ENCODE measurements around the gene ISCA2. TPM values are rescaled to one million over a fixed set of nuclear protein-coding genes. Genes with fewer than 3 reads are reported as not detected.

Gene ISCA2
- total and polyA plus RNA-seq, 4 donors, result 19.7 to 24.7 (median 21.5) TPM

DNA sequence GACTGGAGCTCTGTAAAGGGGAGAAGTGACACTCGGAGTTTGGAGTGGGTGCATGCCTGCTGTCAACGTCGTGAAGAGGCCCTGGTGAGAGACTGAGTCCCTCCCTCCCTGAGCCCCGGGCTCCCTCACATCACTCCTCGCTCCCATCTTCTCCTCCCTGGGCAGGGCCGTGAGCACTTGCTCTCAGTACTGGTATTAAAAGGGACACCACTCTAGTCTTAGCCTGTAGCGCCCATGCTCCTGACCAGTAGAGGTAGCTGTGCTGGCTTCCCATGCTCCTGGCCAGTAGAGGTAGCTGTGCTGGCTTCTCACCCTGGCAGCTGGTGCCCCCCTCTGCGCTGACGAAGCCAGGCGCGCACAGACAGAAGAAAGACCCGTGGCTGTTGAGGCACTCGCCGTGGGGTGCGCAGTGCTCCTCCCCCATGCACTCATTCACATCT is 14.7 kb downstream of the ISCA2 start:
- TF ChIP-seq CTCF (IDR thresholded peaks at IDR 0.05; ENCODE audit: control extremely low read depth, extremely low read depth), result no peak
- no peak overlapping the region for H3K27ac ChIP-seq (ENCODE audit: low read depth in 1 of 2, low read length in 1 of 2)
- no peak overlapping the region for H3K9ac ChIP-seq (ENCODE audit: insufficient read depth in 1 of 2, low read length in 2 of 2)
- no peaks in the 10 kb centered on the region for H3K9me3 ChIP-seq (ENCODE audit: control insufficient read depth in 4 of 4, insufficient read depth in 3 of 4, low read length in 3 of 4)
- peaks cover 0 to 9% (median 0%) of the 10 kb centered on the region in 3 donors for H3K27me3 ChIP-seq (ENCODE audit: control insufficient read depth in 3 of 3, insufficient read depth in 3 of 3, low read length in 2 of 3)
- peaks cover 0 to 2% (median 0%) of the 10 kb centered on the region in 4 donors for H3K36me3 ChIP-seq (ENCODE audit: control insufficient read depth in 4 of 4, insufficient read depth in 4 of 4, low read length in 4 of 4)
- no peak for DNase-seq
- WGBS, 2 donors, result 51 to 54% methylated on average over 15 of the region's 15 CpGs
- H3K4me3 ChIP-seq, result no peak overlapping the region
- H3K4me1 ChIP-seq (ENCODE audit: control insufficient read depth in 5 of 5, insufficient read depth in 5 of 5, low read length in 5 of 5), result peaks cover 0 to 6% (median 0%) of the 10 kb centered on the region in 5 donors
- ATAC-seq (ENCODE audit: insufficient read depth, low FRiP score), result no peak

DNA sequence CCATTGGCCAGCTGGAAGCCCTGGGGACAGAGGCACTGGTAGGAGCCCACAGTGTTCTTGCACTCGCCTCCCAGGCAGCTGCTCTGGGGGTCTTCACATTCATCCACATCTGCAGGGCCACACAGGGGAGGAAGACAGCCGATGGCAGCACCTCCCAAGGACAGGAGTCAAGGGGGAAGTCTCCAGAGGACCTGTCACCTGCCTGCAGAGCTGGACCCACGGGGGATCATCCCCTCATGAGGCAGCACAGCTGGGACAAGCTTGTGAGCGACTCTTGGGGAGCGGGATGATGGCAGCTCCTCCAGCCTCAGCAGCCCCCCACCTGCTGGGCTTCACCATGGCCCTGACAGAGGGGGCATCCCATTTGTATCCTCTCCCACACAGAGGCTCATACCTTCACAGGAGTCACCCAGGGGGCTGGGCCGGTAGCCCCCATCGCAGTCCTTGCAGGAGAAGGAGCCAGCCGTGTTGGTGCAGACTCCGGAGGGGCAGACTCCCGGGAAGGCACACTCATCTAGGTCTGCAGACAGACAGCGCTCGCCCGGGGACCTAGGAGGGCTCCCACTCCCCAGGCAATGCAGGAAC is 15.4 kb downstream of the ISCA2 start:
- ATAC-seq (ENCODE audit: insufficient read depth, low FRiP score) (no peak), DNase-seq (no peak)
- Histone ChIP-seq H3K9ac (ENCODE audit: insufficient read depth in 1 of 2, low read length in 2 of 2) (no peak overlapping the region), H3K9me3 (ENCODE audit: control insufficient read depth in 4 of 4, insufficient read depth in 3 of 4, low read length in 3 of 4) (no peaks in the 10 kb centered on the region), H3K4me1 (ENCODE audit: control insufficient read depth in 5 of 5, insufficient read depth in 5 of 5, low read length in 5 of 5) (peaks cover 0 to 6% (median 0%) of the 10 kb centered on the region in 5 donors), H3K27me3 (ENCODE audit: control insufficient read depth in 3 of 3, insufficient read depth in 3 of 3, low read length in 2 of 3) (peaks cover 0 to 9% (median 0%) of the 10 kb centered on the region in 3 donors), H3K4me3 (no peak overlapping the region), H3K27ac (ENCODE audit: low read depth in 1 of 2, low read length in 1 of 2) (no peak overlapping the region), H3K36me3 (ENCODE audit: control insufficient read depth in 4 of 4, insufficient read depth in 4 of 4, low read length in 4 of 4) (no peaks in the 10 kb centered on the region)
- no peak for TF ChIP-seq CTCF (IDR thresholded peaks at IDR 0.05; ENCODE audit: control extremely low read depth, extremely low read depth)
- WGBS, 2 donors, result 86 to 91% methylated on average over 13 of the region's 13 CpGs

GRCh38 chr14:74509587-74510222 is 16.1 kb downstream of the ISCA2 start:
- TF ChIP-seq CTCF (IDR thresholded peaks at IDR 0.05; ENCODE audit: control extremely low read depth, extremely low read depth), result no peak
- Histone ChIP-seq H3K27me3 (ENCODE audit: control insufficient read depth in 3 of 3, insufficient read depth in 3 of 3, low read length in 2 of 3) (peaks cover 0 to 9% (median 0%) of the 10 kb centered on the region in 3 donors), H3K27ac (ENCODE audit: low read depth in 1 of 2, low read length in 1 of 2) (no peak overlapping the region), H3K4me3 (no peak overlapping the region), H3K36me3 (ENCODE audit: control insufficient read depth in 4 of 4, insufficient read depth in 4 of 4, low read length in 4 of 4) (no peaks in the 10 kb centered on the region), H3K9ac (ENCODE audit: insufficient read depth in 1 of 2, low read length in 2 of 2) (no peak overlapping the region), H3K4me1 (ENCODE audit: control insufficient read depth in 5 of 5, insufficient read depth in 5 of 5, low read length in 5 of 5) (peaks cover 0 to 6% (median 3%) of the 10 kb centered on the region in 5 donors), H3K9me3 (ENCODE audit: control insufficient read depth in 4 of 4, insufficient read depth in 3 of 4, low read length in 3 of 4) (no peaks in the 10 kb centered on the region)
- WGBS, 2 donors, result 94 to 97% methylated on average over 8 to 10 of the region's 10 CpGs
- DNase-seq (no peak), ATAC-seq (ENCODE audit: insufficient read depth, low FRiP score) (no peak)

Data from lung (tissue), 12 donors.